ENCODE data around the gene POLG. TPM values are rescaled to one million over a fixed set of nuclear protein-coding genes. Genes with fewer than 3 reads are reported as not detected.

POLG gene
- polyA plus RNA-seq, 1 donor (not counting 4 experiments of a cell fraction or from before 2014, with no cell fraction given): 29.6 TPM

DNA sequence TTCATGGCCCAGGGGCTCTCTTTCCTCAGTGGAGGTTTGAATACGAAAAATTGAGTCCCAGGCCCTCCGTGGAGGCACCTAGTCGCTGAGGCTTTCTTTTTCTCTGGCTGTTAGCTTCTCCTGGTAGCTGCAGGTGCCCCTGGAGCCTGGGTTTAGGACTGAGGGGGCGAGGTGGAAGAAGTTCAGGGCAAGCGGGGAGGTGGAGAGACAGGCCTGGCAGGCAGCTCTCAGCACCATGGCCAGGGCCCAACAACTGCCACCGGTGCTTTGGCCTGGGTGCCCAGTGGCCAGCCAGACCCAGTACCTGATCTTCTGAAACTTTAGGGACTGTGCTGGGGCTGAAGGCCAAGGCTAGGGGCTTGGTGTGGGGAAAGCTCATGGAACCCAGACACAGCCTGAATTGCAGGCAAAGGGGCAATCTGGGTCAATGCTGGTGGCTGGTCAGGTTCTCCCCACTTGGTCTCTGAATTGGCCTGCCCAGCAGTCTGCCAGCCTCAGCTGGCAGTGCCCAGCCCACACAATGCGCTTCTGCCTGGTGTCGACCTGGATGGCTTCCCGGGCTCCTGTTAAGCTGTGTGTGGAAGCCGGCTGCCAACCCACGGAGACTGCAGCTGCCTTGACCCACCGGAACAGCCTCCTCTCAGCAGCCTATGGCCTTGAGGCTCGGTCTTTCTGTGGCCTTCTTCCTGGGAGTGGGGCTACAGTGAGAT, 30.3 kb upstream of the POLG start:
- H3K27me3 ChIP-seq (ENCODE audit: control insufficient read depth, extremely low read depth, insufficient read depth, low read length): peaks cover 100% of the 10 kb centered on the region
- TF ChIP-seq, protein P1, sequence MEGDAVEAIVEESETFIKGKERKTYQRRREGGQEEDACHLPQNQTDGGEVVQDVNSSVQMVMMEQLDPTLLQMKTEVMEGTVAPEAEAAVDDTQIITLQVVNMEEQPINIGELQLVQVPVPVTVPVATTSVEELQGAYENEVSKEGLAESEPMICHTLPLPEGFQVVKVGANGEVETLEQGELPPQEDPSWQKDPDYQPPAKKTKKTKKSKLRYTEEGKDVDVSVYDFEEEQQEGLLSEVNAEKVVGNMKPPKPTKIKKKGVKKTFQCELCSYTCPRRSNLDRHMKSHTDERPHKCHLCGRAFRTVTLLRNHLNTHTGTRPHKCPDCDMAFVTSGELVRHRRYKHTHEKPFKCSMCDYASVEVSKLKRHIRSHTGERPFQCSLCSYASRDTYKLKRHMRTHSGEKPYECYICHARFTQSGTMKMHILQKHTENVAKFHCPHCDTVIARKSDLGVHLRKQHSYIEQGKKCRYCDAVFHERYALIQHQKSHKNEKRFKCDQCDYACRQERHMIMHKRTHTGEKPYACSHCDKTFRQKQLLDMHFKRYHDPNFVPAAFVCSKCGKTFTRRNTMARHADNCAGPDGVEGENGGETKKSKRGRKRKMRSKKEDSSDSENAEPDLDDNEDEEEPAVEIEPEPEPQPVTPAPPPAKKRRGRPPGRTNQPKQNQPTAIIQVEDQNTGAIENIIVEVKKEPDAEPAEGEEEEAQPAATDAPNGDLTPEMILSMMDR (optimal IDR thresholded peaks at IDR 0.05 in 1 of 3, IDR thresholded peaks at IDR 0.05 in 1 of 3, conservative IDR thresholded peaks at IDR 0.05 in 1 of 3; ENCODE audit: extremely low read depth in 1 of 3, insufficient read depth in 2 of 3, low read length in 3 of 3): no peak
- TF ChIP-seq EZH2 (IDR thresholded peaks at IDR 0.05; ENCODE audit: low read length): no peak
- H3K4me1 ChIP-seq (ENCODE audit: control insufficient read depth, extremely low read depth, insufficient read depth, low read length): no peaks in the 10 kb centered on the region
- no peak overlapping the region for H3K9ac ChIP-seq (ENCODE audit: control insufficient read depth, extremely low read depth, insufficient read depth, low read length)
- DNase-seq (ENCODE audit: low read depth, low spot score) (no peak), FAIRE-seq (no peak)
- H4K20me1 ChIP-seq (ENCODE audit: control insufficient read depth, extremely low read depth, insufficient read depth, low read length): peaks cover 6% of the 10 kb centered on the region
- H3K9me3 ChIP-seq (ENCODE audit: control insufficient read depth, low read depth, low read length): no peaks in the 10 kb centered on the region
- dilution Hi-C loops (cut with MboI; ENCODE audit: extremely low pct_ligation_motif_present, low sequenced_read_pairs): no loop called here
- H3K9me1 ChIP-seq (ENCODE audit: control insufficient read depth, extremely low read depth, insufficient read depth, low read length): no peaks in the 10 kb centered on the region
- no peak overlapping the region for H3K4me3 ChIP-seq (ENCODE audit: control insufficient read depth in 2 of 3, extremely low read depth in 1 of 3, insufficient read depth in 2 of 3, low read depth in 1 of 3, low read length in 3 of 3)
- no peak overlapping the region for H3K4me2 ChIP-seq (ENCODE audit: control insufficient read depth, extremely low read depth, insufficient read depth, low read depth, low read length)
- H3K36me3 ChIP-seq (ENCODE audit: control insufficient read depth in 2 of 2, extremely low read depth in 1 of 2, insufficient read depth in 2 of 2, low read length in 2 of 2): no peaks in the 10 kb centered on the region
- H3K27ac ChIP-seq (ENCODE audit: control insufficient read depth, insufficient read depth, low read length): no peak overlapping the region
- H2AFZ ChIP-seq (ENCODE audit: control insufficient read depth, low read length): no peak overlapping the region
- no peaks in the 10 kb centered on the region for H3K79me2 ChIP-seq (ENCODE audit: control insufficient read depth, insufficient read depth, low read length)

DNA sequence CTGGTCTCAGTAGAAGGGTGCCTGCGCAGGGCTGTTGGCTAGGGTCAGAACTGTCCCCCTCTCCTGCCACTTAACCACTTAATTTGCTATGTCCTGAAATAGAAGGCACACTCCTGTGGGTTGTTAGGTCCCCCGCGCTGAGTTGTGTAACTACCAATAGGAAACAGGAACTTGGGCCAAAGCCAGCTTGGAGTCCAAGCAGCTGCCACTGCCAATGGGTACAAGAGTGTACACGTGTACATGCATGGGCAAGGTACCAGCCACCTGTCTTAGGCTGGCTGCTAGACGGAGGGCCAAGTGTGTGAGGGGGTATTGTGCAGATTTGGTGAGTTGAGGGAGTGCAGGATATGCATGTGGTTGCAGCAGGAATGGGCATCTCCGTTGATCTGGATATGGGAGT, 29.7 kb upstream of the POLG start:
- dilution Hi-C loops (cut with MboI; ENCODE audit: extremely low pct_ligation_motif_present, low sequenced_read_pairs): no loop called here
- H3K9me3 ChIP-seq (ENCODE audit: control insufficient read depth, low read depth, low read length): no peaks in the 10 kb centered on the region
- no peaks in the 10 kb centered on the region for H3K36me3 ChIP-seq (ENCODE audit: control insufficient read depth in 2 of 2, extremely low read depth in 1 of 2, insufficient read depth in 2 of 2, low read length in 2 of 2)
- FAIRE-seq: no peak
- H3K9me1 ChIP-seq (ENCODE audit: control insufficient read depth, extremely low read depth, insufficient read depth, low read length): no peaks in the 10 kb centered on the region
- no peak overlapping the region for H3K27ac ChIP-seq (ENCODE audit: control insufficient read depth, insufficient read depth, low read length)
- H3K4me2 ChIP-seq (ENCODE audit: control insufficient read depth, extremely low read depth, insufficient read depth, low read depth, low read length): no peak overlapping the region
- no peak overlapping the region for H2AFZ ChIP-seq (ENCODE audit: control insufficient read depth, low read length)
- no peak overlapping the region for H3K9ac ChIP-seq (ENCODE audit: control insufficient read depth, extremely low read depth, insufficient read depth, low read length)
- TF ChIP-seq, protein P1 (optimal IDR thresholded peaks at IDR 0.05 in 1 of 3, IDR thresholded peaks at IDR 0.05 in 1 of 3, conservative IDR thresholded peaks at IDR 0.05 in 1 of 3; ENCODE audit: extremely low read depth in 1 of 3, insufficient read depth in 2 of 3, low read length in 3 of 3): no peak
- no peak for TF ChIP-seq EZH2 (IDR thresholded peaks at IDR 0.05; ENCODE audit: low read length)
- peaks cover 100% of the 10 kb centered on the region for H3K27me3 ChIP-seq (ENCODE audit: control insufficient read depth, extremely low read depth, insufficient read depth, low read length)
- no peak for DNase-seq (ENCODE audit: low read depth, low spot score)
- H4K20me1 ChIP-seq (ENCODE audit: control insufficient read depth, extremely low read depth, insufficient read depth, low read length): peaks cover 6% of the 10 kb centered on the region
- H3K79me2 ChIP-seq (ENCODE audit: control insufficient read depth, insufficient read depth, low read length): no peaks in the 10 kb centered on the region
- no peak overlapping the region for H3K4me3 ChIP-seq (ENCODE audit: control insufficient read depth in 2 of 3, extremely low read depth in 1 of 3, insufficient read depth in 2 of 3, low read depth in 1 of 3, low read length in 3 of 3)
- H3K4me1 ChIP-seq (ENCODE audit: control insufficient read depth, extremely low read depth, insufficient read depth, low read length): no peaks in the 10 kb centered on the region
